GM18499 (cell line): ENCODE measurements around the gene FAM53C.
"Not testable (repeated sequence)": the region's sequence is repeated elsewhere in the genome, so short reads cannot be mapped to it uniquely, and the experiment has no call there.

ENCODE experiments used
- ATAC-seq: cut with Tn5 transposase; IDR thresholded peaks from one replicate; pipeline ENCODE4 v1.9.1; 2021; ENCODE audit warnings: moderate number of reproducible peaks; ENCODE audit not compliant: insufficient read depth, unreplicated experiment

Gene FAM53C

DNA sequence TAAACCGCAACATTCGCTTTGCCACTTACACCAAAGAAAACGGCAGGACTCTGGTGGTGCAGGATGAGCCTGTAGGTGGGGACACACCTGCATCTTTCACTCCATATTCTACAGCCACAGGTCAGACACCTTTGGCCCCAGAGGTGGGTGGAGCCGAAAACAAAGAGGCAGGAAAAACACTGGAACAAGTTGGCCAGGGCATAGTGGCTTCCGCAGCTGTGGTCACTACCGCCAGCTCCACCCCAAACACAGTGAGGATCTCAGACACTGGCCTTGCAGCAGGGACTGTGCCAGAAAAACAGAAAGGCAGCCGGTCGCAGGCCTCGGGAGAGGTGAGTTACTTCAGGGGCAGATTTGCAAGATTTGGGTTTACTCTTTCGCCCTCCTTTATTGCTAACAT, 48.2 kb downstream of the FAM53C start:
- ATAC-seq, result no peak

DNA sequence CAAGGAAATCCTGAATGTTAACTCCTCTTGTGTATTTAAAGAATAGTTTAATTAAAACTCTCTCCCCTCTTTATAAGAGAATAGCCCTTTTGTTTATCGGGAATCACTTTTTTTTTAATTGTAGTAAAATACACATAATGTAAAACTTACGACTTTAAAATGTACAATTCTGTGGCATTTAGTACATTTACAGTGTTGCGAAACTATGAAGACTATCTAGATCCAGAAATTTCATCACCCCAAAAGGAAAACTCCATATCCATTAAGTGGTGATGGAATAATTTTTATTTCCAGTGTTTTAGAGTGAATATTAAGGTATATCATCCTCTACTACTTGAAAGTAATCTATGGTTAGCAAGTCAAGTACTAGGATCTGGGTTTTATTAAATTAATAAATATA, 51.3 kb downstream of the FAM53C start:
- ATAC-seq, result no peak

DNA sequence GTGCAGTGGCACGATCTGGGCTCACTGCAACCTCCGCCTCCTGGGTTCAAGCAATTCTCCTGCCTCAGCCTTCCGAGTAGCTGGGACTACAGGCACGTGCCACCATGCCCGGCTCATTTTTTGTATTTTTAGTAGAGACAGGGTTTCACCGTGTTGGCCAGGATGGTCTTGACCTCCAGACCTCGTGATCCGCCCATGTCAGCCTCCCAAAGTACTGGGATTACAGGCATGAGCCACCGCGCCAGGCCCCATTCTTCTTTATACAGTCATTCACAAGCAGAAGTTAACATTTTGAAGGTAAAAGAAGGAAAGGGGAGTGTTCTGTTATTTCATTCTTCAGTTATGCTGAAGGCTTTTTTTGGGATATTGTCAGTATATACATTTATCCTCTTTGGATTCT, 51.8 kb downstream of the FAM53C start:
- not testable (repeated sequence) for ATAC-seq

DNA sequence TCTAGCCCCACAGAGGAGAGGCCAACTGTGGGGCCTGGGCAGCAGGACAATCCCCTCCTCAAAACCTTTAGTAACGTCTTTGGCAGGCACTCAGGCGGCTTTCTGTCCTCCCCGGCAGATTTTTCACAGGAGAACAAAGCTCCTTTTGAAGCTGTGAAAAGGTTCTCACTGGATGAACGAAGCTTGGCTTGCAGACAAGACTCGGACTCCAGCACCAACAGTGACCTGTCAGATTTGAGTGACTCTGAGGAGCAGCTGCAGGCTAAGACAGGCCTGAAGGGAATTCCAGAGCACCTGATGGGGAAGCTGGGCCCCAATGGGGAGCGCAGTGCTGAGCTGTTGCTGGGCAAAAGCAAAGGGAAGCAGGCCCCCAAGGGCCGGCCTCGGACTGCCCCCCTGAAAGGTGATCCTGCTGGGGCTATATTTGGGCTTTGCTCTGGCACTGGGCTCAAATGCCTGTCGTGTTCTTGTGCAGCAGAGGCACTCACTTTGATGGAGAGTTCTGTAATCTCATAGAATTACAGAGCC, 53.9 kb downstream of the FAM53C start:
- ATAC-seq, result no peak
